HG02884 (cell line): ENCODE results near the gene KREMEN2.
A peak's percentile ranks its signal among the peaks of the same experiment; 100 is the strongest.

Experiments used
- ATAC-seq: cut with Tn5 transposase; IDR thresholded peaks from one replicate; pipeline ENCODE4 v1.9.1; 2021; ENCODE audit warnings: mild to moderate bottlenecking, moderate library complexity; ENCODE audit not compliant: unreplicated experiment

Gene KREMEN2

DNA sequence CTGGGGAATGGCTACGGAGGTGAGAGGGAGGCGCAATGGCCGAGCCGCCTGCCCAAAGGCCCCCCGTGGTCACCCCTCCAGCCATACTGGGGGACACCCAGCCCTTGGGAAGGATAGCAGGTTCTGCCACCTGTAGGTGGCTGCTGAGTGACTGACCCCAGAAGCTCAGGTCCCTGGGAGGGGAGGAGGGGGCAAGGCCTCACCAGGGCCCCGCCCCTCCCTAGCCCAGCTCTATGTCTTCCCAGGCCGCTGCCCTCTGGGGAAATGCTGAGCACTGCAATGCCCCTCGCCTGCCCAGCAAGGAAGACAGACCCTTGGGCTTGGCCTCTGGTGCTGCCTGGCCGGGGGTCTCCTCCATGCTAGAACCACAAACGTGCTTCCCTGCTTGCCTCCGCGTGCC lies 37.2 kb downstream of the KREMEN2 start:
- no peak for ATAC-seq

DNA sequence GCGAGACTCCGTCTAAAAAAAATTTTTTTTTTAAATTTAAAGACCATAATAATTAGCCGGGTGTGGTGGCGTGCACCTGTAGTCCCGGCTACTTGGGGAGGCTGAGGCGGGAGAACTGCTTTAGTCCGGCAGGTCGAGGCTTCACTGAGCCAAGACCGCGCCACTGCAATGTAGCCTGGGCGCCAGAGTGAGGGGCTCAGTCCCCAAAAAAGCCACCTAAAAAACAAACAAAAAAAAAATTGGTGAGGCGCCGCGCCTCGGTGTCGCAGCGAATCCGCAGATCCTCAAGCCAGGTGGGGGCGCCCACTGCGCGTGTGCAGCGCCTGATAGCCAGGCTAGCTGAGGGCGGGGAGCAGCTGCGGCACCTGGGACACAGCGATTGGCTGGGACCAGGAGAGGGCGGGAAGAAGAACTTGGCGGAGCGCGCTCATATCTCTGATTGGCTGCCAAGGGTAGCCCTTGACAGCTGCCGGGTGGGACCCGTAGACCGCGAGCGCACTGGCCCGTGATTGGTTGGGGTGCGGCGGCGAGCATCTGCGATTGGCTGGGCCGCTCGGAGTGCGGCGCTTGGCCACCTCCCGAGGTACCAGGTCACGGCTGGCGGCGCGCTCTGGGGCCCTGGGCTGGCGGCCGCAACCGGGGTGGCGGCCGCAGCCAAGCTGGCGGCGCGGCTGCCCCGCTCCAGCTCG lies 39.7 kb downstream of the KREMEN2 start:
- ATAC-seq, result peak; percentile 96

DNA sequence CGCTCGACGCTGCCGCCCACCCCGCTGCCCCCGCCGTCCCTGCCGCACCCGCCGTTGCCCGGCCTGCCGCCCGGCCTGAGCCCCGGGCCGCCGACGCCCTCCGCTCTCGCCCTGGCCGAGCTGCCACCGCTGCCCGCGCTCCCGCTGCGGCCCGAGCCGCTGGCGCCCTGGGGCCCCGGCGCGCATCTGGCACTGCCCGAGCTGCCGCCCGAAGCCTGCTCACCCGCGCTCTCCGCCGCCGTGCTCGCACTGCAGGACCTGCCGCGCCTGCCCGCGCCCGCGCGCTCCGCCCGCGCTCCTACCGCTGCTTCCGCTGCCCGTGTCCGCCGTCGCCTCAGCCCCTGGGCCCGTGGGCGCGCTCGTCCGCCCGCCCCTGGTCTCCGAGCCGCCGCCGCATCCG lies 40.2 kb downstream of the KREMEN2 start:
- ATAC-seq, result no peak

DNA sequence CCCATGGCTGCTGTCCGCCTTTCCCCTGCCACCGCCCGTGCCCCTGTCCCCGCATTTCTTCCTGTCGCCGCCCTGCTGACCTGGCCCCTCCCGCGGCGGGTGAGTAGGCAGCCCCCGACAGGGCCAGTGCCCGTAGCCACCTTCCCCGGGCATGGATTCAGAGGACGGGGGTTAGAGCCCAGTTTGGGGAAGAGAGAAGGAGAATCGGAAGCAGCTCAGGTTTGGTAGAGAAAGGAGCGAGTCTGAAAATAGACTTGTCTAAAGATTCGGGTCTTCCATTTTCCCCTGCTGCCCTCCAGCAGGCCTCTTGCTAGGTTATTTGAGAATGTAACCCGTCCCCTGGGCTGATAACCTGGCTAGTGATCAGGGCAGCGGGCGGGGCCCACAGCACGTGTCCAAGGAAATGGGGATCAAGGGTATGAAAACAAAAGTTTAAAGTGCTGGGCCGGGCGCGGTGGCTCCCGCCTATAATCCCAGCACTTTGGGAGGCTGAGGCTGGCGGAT lies 40.8 kb downstream of the KREMEN2 start:
- ATAC-seq, result no peak

DNA sequence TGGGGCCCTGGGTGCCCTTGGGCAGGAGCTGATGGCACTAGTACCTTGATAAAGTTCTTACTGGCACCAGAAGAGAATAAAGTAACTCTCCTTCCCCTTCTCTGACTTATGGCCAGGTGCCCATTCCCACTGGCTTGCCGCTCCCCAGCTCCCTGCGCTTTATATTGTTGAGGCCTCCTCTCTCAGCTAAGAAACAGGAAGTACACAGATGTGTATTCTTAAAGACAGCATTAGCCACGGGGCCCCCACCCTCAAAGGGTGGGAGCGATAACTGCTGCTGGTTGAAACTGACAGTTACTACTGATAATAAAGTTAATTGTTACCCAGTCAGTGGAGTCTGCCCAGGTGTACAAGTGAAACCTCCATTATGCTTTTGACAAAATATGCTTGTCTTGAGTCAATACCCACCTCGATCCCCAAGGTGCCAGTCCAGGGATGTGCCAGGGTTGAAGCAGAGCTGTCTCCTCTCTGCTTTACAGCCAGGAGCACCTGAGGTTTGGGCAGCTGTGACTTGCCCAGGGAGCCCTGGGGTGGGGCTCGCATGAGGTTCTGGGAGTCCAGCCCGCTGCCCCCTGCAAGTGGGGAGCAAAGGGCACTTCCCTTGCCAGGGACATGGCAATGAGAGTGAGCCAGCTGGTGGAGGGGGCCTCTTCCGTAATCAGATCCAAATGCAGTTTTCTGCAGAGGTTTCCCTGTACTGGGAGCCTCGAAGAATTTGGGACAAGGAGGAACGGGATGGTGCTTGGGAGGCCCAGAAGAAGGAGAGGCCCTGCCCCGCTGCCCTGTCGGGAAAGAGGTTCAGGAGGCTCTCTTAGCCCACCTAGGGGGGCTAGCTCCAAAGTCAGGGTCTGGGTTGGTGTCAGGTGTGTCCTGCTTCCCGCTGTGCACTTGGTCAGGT lies 43.2 kb downstream of the KREMEN2 start:
- no peak for ATAC-seq

DNA sequence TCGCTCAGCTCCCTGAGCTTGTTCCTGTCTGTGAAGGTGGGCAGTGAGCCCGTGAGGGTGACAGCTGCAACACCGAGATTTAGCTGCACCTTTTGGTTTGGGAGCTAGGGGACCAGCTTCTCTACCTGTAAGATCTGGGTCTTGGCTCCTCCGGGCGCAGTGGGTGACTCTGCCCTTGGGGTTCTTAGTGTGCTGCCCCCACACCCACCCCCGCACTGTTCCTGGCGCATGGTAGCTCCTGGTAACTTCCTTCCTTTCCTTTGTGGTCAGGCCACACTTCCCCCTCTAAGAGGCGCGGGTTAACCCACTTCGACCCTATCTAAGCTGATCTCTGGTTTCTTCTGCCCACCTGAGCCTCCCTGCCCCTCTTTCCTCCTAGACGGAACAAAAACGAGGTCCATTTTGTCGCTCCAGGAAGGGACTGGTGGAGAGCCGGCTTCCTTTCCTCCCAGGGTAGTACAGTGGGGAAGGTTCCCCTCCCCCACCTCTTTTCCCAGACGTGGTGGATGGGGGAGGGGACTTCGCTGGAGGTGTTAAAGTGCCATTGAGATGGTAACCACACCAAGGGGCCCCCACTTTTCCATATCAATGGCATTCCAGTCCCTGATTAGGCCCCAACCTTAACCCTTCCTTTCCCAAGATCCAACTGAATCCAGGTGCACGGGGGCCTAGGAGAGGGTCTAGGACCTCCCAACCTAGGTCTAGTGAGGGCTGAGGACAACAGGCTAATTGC lies 44.0 kb downstream of the KREMEN2 start:
- no peak for ATAC-seq

DNA sequence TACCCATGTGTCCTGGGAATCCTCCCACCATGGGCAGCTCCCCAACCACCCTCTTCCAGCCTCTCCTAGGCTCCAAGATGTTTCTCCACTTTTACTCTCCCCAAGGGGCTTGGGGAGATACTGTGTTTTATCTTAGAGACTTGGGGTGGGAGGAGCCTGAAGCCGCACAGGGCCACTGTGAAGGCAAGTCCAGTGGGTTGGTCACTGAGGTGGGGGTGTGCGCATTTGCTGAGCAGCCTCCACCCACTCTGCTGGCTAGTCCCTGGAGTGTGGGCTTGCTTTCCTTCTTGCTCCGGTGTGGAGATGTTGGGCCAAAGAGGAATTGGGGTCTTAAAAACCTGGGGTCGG lies 44.6 kb downstream of the KREMEN2 start:
- no peak for ATAC-seq

DNA sequence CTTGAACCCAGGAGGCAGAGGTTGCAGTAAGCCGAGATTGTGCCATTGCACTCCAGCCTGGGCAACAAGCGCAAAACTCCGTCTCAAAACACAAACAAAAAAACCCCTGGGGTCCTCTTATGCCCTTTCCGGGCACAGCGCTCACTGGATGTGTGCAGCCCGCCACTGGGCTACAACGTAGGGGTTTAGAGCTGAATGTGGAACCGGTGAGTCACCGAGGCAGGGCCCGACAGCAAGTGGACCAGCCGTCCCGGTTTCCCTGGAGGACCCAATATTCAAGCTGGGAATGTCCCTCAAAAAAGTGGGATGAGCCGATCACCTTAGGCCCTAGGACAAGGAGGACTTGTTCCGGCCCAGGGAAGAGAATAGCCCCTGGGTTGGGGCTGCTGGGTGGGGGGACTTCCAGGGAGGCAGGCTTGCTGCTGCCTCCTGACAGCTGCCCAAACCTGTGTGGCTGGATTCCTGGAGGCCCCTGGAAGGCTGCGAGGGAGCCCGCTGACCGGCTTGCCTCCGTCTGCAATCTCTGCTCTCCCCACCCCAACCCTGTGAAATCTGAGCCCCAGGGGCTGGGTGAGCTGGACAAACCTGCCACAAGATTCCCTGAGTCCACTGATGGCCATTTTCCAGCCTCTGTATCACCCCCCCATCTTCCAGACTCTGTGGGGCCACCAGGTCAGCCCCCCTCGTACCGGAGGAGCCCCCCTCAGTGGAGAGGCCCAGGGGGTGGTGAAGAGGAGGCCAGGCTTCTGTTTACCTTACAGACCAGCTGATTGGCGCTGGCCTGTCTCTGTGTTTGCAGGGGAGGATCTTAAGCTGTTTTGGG lies 45.7 kb downstream of the KREMEN2 start:
- ATAC-seq, result no peak

DNA sequence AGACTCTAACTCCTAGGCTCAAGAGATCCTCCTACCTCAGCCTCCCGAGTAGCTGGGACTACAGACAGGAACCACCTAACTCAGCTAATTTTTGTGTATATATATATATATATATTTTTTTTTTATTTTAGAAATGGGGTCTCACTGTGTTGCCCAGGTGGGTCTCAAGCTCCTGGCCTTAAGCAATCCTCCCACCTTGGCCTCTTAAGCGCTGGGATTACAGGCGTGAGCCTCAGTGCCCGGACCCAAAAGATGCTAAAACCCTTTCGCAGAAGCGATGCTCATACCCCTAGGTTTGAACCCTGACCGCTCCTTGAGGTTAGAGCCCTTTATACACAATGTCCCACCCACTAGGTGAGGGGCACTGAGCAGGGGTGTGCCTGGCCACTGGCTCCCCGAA lies 46.4 kb downstream of the KREMEN2 start:
- no peak for ATAC-seq

DNA sequence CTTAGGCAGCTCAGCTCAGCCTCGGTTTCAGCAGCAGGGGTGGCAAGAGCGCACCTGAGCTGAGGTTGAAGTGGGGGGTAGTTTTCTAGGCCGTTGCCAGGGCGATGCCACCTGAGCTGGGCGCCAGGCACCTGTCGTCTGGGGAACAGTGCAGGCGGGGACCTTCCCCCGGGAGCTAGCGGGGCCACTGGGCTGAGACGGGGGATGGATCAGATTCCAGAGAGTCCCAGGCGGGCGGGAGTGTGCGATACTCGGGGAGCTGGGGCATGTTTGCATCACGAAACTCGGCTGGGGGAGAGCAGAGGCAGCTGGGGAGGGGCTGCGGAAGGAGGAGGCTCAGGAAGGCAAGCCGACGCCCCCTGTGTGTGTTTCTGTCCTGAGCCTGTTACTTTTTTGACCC lies 48.2 kb downstream of the KREMEN2 start:
- no peak for ATAC-seq

DNA sequence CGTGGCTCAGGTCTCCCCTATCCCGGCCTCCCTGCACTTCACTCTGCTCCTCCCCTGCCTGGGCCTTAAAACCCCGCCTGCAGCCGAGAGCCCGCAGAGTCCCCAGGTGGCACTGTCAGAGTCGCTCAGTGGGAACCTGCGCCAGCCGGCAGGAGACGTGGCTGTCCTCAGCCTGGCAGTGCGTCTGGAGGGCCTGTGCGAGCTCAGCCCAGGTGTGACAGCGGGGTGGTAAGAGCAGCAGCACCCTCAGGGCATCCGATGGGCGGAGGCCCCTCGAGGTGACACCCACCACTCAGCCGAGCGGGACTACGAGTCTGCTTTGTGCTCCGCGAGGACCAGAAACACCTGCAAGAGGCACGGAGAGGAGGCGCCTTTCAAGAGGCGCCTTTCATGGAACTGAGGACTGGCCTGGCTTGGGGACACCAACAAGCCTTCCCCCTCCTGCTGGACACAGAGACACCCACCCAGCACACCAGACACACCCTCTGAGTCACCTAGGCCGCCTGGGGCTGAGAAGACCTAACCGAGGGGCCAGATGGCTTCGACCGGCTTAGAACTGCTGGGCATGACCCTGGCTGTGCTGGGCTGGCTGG lies 48.8 kb downstream of the KREMEN2 start, which contains the start of gene CLDN9:
Gene CLDN9, plus strand, starts transcription at position 96 of the 593 bp plus-strand sequence. Its CDS starts 440 bp downstream, at position 536.
- ATAC-seq, result no peak

DNA sequence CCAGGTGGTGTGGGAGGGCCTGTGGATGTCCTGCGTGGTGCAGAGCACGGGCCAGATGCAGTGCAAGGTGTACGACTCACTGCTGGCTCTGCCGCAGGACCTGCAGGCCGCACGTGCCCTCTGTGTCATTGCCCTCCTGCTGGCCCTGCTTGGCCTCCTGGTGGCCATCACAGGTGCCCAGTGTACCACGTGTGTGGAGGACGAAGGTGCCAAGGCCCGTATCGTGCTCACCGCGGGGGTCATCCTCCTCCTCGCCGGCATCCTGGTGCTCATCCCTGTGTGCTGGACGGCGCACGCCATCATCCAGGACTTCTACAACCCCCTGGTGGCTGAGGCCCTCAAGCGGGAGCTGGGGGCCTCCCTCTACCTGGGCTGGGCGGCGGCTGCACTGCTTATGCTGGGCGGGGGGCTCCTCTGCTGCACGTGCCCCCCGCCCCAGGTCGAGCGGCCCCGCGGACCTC lies 49.4 kb downstream of the KREMEN2 start:
- ATAC-seq, result no peak

DNA sequence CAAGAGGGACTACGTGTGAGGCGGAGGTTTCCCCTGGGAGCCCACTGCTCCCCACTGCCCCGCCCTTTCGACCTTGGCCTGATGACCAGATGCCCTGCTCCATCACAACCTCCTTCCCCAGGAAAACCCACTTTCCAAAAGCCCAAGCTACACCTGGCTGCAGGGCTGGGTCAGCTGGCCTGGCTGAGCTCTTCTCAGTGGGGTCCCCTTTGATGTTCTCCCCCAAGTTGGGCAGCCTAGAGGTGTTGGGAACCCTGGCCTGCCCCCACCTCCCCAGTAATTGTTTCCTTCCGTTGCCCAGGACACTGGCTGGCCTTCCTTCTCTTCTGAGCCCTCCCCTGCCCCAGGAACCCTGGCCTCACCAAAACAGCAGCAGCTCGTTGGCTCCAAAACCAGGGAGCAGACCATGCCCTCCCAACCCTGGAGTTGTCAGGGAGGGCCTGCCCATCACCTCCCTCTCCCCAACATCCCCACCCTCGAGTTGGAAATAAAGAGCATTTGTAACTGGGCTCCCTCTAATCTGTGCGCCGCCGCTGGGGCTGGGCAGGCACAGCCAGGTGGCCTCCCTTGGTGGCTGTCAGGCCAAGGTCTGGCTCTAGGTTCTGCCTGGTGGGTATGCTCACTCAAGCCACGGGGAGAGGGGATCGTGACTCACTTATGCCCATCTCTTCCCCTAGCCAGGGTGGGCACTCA lies 50.1 kb downstream of the KREMEN2 start:
- ATAC-seq, result no peak

DNA sequence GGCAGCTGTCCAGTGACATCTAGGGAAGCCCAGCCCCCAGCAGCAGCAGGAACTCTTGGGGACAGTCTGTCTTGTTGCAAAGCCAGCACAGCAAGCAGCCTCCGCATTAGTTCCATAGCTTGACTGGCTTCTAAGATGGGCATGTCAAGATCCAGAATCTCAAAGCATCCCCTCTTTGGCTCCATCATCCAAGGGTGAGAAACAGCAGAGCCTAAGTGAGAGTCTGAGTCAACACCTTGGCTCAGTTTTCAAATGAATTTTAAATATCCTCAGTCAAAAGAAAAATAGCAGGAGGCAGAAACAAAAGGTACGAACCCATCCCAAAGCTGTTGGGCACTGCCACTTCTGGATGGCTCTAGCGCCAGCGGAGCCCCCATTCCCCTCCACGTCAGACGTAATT lies 50.9 kb downstream of the KREMEN2 start:
- ATAC-seq, result no peak

DNA sequence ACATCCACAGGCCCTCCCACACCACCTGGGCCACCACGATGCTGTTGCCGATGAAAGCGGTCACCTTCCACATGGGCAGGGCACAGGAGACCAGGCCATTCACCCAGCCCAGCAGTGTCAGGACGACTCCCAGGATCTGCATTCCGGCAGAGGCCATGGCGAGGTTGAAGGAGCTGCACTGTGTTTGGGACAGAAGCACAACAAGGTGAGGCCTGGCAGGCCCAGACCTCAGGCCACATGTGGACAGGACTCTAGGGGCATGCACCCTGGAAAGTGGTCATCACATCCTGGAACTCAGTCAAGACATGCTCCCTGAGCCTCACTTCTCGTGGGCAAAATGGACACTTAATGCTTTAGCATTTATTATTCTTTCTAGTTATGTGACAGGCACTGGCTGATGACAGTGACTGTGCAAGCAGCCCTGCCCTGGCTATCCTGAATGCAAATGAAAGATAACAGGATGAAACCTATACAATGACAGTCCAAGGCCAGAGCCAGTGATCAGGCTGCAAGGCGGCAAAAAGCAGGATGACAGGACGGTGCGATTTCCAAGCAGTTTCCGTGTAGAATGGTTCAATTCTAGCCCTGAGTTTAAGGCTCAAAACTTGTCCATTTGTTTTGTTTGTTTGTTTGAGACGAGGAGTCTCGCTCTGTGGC lies 51.9 kb downstream of the KREMEN2 start:
- ATAC-seq, result no peak

DNA sequence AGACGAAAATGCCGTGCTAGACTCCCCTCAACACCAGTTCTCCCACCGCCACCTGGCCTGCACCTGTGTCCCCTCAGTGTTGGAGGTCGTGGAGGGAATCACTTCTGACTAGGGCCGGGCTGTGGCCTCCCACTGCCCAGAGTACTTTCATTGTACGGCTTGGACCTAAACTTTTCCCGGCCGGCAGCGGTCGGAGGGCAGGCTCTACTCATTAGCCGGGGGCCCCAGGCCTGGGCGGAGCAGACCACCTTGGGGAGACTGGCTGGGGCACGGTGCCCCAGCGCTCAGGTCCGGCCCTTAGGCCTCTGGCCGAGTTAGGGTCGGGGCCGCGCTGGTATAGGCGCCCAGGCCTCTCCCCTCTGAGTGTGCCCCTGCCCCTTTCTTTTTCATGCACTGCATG lies 53.3 kb downstream of the KREMEN2 start:
- no peak for ATAC-seq
